ENCODE measurements around the gene CNTN4. TPM values are rescaled to one million over a fixed set of nuclear protein-coding genes. Genes with fewer than 3 reads are reported as not detected.

Gene CNTN4
- total RNA-seq, 1 experiment from 2014 or later, result not detected

GRCh38 chr3:2218816-2219215 is 120.2 kb downstream of the CNTN4 start (continued):
- TF ChIP-seq, protein P1, sequence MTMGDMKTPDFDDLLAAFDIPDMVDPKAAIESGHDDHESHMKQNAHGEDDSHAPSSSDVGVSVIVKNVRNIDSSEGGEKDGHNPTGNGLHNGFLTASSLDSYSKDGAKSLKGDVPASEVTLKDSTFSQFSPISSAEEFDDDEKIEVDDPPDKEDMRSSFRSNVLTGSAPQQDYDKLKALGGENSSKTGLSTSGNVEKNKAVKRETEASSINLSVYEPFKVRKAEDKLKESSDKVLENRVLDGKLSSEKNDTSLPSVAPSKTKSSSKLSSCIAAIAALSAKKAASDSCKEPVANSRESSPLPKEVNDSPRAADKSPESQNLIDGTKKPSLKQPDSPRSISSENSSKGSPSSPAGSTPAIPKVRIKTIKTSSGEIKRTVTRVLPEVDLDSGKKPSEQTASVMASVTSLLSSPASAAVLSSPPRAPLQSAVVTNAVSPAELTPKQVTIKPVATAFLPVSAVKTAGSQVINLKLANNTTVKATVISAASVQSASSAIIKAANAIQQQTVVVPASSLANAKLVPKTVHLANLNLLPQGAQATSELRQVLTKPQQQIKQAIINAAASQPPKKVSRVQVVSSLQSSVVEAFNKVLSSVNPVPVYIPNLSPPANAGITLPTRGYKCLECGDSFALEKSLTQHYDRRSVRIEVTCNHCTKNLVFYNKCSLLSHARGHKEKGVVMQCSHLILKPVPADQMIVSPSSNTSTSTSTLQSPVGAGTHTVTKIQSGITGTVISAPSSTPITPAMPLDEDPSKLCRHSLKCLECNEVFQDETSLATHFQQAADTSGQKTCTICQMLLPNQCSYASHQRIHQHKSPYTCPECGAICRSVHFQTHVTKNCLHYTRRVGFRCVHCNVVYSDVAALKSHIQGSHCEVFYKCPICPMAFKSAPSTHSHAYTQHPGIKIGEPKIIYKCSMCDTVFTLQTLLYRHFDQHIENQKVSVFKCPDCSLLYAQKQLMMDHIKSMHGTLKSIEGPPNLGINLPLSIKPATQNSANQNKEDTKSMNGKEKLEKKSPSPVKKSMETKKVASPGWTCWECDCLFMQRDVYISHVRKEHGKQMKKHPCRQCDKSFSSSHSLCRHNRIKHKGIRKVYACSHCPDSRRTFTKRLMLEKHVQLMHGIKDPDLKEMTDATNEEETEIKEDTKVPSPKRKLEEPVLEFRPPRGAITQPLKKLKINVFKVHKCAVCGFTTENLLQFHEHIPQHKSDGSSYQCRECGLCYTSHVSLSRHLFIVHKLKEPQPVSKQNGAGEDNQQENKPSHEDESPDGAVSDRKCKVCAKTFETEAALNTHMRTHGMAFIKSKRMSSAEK (CRISPR knock-in tag; IDR thresholded peaks at IDR 0.05; ENCODE audit: borderline replicate concordance), result no peak

DNA sequence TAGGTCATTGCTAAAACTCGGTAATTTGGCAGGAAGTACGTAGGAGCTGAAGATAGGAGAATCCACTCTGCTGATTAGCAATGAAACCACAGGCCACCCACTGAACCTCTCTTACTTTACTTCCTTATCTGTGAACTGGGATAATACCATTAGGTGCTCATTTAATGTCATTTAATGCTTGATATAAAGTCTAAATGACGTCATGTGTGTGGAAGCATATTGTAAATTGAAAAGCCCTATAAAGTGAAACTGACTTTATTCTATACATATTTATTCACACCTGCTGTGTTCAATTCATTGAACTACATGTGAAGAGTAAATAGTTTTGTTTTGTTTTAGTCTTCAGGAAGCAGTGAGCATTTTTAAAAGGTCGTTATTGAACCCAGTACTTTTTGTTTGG is 137.5 kb downstream of the CNTN4 start:
- no peak for TF ChIP-seq MAX (CRISPR knock-in tag; IDR thresholded peaks at IDR 0.05)
- TF ChIP-seq FOXJ3 (CRISPR knock-in tag; IDR thresholded peaks at IDR 0.05; ENCODE audit: borderline replicate concordance), result no peak
- TF ChIP-seq ZBTB21 (CRISPR knock-in tag; IDR thresholded peaks at IDR 0.05; ENCODE audit: borderline replicate concordance), result no peak
- TF ChIP-seq SMAD3 (CRISPR knock-in tag; IDR thresholded peaks at IDR 0.05; ENCODE audit: borderline replicate concordance), result no peak
- no peak for TF ChIP-seq MYBL2 (CRISPR knock-in tag; IDR thresholded peaks at IDR 0.05)
- TF ChIP-seq ZNF416 (CRISPR knock-in tag; IDR thresholded peaks at IDR 0.05), result no peak
- no peak for TF ChIP-seq USF1 (CRISPR knock-in tag; IDR thresholded peaks at IDR 0.05)
- no peak for TF ChIP-seq ZNF219 (CRISPR knock-in tag; IDR thresholded peaks at IDR 0.05; ENCODE audit: borderline replicate concordance)
- H3K9me3 Mint-ChIP-seq, result peaks cover 33% of the 10 kb centered on the region
- POLR2A ChIA-PET, result no interaction called here
- ATAC-seq (no peak), DNase-seq (ENCODE audit: low spot score) (no peak)
- no peak overlapping the region for H3K4me3 Mint-ChIP-seq
- CTCF ChIA-PET, result no interaction called here
- no peaks in the 10 kb centered on the region for H3K27me3 Mint-ChIP-seq (ENCODE audit: low read depth)
- peaks cover 38% of the 10 kb centered on the region for H3K36me3 Mint-ChIP-seq
- no peaks in the 10 kb centered on the region for H3K4me1 Mint-ChIP-seq
- no peak overlapping the region for H3K27ac Mint-ChIP-seq

DNA sequence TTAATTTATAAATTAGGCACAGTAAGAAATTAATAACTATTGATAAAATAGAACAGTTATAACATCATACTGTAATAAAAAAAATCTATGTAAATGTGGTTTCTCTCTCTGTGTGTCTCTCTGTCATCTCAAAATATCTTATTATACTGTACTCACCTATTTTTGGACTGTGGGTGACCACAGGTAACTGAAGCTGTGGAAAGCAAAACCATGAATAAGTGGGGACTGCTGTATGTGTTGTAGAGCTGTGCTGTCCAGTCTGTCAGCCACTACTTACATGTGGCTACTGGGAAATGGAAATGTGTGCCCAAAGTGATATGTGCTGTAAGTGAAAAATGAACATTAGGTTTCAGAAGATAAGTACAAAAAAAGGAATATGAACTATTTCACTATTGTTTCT is 145.5 kb downstream of the CNTN4 start:
- Mint-ChIP-seq H3K4me3 (no peak overlapping the region), H3K9me3 (peaks cover 83% of the 10 kb centered on the region), H3K27me3 (ENCODE audit: low read depth) (peaks cover 5% of the 10 kb centered on the region; the same call in 1 of the 2 replicates), H3K27ac (no peak overlapping the region), H3K4me1 (no peaks in the 10 kb centered on the region), H3K36me3 (peaks cover 62% of the 10 kb centered on the region)
- no peak for DNase-seq (ENCODE audit: low spot score)
- no peak for TF ChIP-seq CREM (CRISPR knock-in tag; IDR thresholded peaks at IDR 0.05)
- no peak for ATAC-seq
- ChIA-PET CTCF (no interaction called here), POLR2A (no interaction called here)

GRCh38 chr3:2246873-2247648 is 148.4 kb downstream of the CNTN4 start:
- Mint-ChIP-seq H3K27me3 (ENCODE audit: low read depth) (peaks cover 3% of the 10 kb centered on the region; the same call in 1 of the 2 replicates), H3K4me1 (no peaks in the 10 kb centered on the region), H3K4me3 (no peak overlapping the region), H3K9me3 (peaks cover 84% of the 10 kb centered on the region), H3K36me3 (peaks cover 61% of the 10 kb centered on the region), H3K27ac (no peak overlapping the region)
- ATAC-seq (no peak), DNase-seq (ENCODE audit: low spot score) (no peak)
- POLR2A ChIA-PET, result no interaction called here
- TF ChIP-seq ELF4 (CRISPR knock-in tag; IDR thresholded peaks at IDR 0.05; ENCODE audit: low read depth), result no peak
- no peak for TF ChIP-seq GABPB1 (CRISPR knock-in tag; IDR thresholded peaks at IDR 0.05)
- TF ChIP-seq, protein P2, sequence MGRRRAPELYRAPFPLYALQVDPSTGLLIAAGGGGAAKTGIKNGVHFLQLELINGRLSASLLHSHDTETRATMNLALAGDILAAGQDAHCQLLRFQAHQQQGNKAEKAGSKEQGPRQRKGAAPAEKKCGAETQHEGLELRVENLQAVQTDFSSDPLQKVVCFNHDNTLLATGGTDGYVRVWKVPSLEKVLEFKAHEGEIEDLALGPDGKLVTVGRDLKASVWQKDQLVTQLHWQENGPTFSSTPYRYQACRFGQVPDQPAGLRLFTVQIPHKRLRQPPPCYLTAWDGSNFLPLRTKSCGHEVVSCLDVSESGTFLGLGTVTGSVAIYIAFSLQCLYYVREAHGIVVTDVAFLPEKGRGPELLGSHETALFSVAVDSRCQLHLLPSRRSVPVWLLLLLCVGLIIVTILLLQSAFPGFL (CRISPR knock-in tag; IDR thresholded peaks at IDR 0.05; ENCODE audit: borderline replicate concordance), result no peak
- TF ChIP-seq SOX15 (CRISPR knock-in tag; IDR thresholded peaks at IDR 0.05), result no peak
- no peak for TF ChIP-seq GTF2I (CRISPR knock-in tag; conservative IDR thresholded peaks at IDR 0.05)
- CTCF ChIA-PET, result no interaction called here
